HepG2 (cell line): ENCODE results near the gene PEMT. TPM values are rescaled to one million over a fixed set of nuclear protein-coding genes. Genes with fewer than 3 reads are reported as not detected.
A peak's percentile ranks its signal among the peaks of the same experiment; 100 is the strongest.

Experiments used
- ATAC-seq: fragments of 200-7000 bp; cut with Tn5 transposase; 3 replicates; pipeline ENCODE4 v1.9.1; 2020; ENCODE audit warnings: mild to moderate bottlenecking, moderate library complexity
- BruUV-seq: library from RNA; stranded (reverse); fragments of 400-500 nt; replicated peaks from 2 replicates; lab custom pipeline; 2021; lab: Mats Ljungman, UMichigan
- CTCF ChIA-PET: fragments of 300-600 bp; formaldehyde crosslinking; extraction: SDS; loops from one replicate; lab custom pipeline; 2021; ENCODE audit warnings: low total read pairs, inconsistent platforms, low intra/inter-chr PET ratio; lab: Yijun Ruan, JAX
- POLR2A ChIA-PET: fragments of 350-600 bp; sonication (Branson Sonifier 250); formaldehyde crosslinking; loops from one replicate; lab custom pipeline; 2020; ENCODE audit warnings: antibody characterized with exemption, inconsistent platforms; lab: Yijun Ruan, JAX
- DNase-seq: peaks from one replicate; pipeline ENCODE4 v3.0.0-alpha.2; 2015; ENCODE audit warnings: low spot score
- FAIRE-seq: peaks from 3 replicates; lab custom pipeline; 2011; peaks lifted over from hg19 to GRCh38; lab: Jason Lieb, UNC
- H2AFZ ChIP-seq: one replicate; pipeline ENCODE4 v1.6.1; 2011; ENCODE audit warnings: low read length, inconsistent platforms
- H3K27ac ChIP-seq: fragments of 300-600 bp; 3 replicates; pipeline ENCODE4 v1.8.0; 2011; ENCODE audit warnings: mixed run types, mild to moderate bottlenecking, mixed read lengths, low read length, inconsistent platforms; ENCODE audit not compliant: insufficient read depth; ENCODE audit errors: extremely low read length
- H3K27me3 ChIP-seq, 2 experiments: fragments of 200-600 bp in 1 of 2; 2 replicates in 1 of 2; 3 replicates in 1 of 2; pipeline versions ENCODE4 v1.6.0 to v1.8.0; 2011; ENCODE audit warnings: low read length in 2 of 2, mild to moderate bottlenecking in 2 of 2, moderate library complexity in 2 of 2, inconsistent platforms in 1 of 2; ENCODE audit not compliant: insufficient read depth in 2 of 2, control insufficient read depth in 1 of 2
- H3K36me3 ChIP-seq, 2 experiments: fragments of 200-600 bp in 1 of 2; replicated peaks in 1 of 2; 2 replicates in 1 of 2; 3 replicates in 1 of 2; pipeline versions ENCODE4 v1.5.1 to v1.8.0; 2011; ENCODE audit warnings: low read length in 2 of 2, inconsistent platforms in 1 of 2; ENCODE audit not compliant: insufficient read depth in 2 of 2, control insufficient read depth in 1 of 2
- H3K4me1 ChIP-seq: 2 replicates; pipeline ENCODE4 v1.5.1; 2012; ENCODE audit warnings: low read length, inconsistent platforms; ENCODE audit not compliant: insufficient read depth
- H3K4me2 ChIP-seq: 2 replicates; pipeline ENCODE4 v1.6.0; 2011; ENCODE audit warnings: low read depth, low read length, inconsistent platforms
- H3K4me3 ChIP-seq, 3 experiments: fragments of 200-600 bp in 1 of 3; sonication (generic), shearing (Covaris generic) in 1 of 3; replicated peaks in 1 of 3; 2 replicates each; pipeline ENCODE4 v1.5.1; 2011 to 2016; ENCODE audit warnings: low read length in 3 of 3, inconsistent platforms in 2 of 3, low read depth in 2 of 3, mild to moderate bottlenecking in 2 of 3, control low read depth in 1 of 3, mixed read lengths in 1 of 3; ENCODE audit not compliant: insufficient read depth in 1 of 3
- H3K79me2 ChIP-seq: one replicate; pipeline ENCODE4 v1.6.1; 2011; ENCODE audit warnings: low read length, inconsistent platforms; ENCODE audit not compliant: insufficient read depth
- H3K9ac ChIP-seq: 2 replicates; pipeline ENCODE4 v1.6.0; 2011; ENCODE audit warnings: mild to moderate bottlenecking, low read depth, low read length, inconsistent platforms; ENCODE audit not compliant: insufficient read depth
- H3K9me3 ChIP-seq: 2 replicates; pipeline ENCODE4 v1.5.1; 2012; ENCODE audit warnings: mild to moderate bottlenecking, low read length
- H4K20me1 ChIP-seq: 2 replicates; pipeline ENCODE4 v1.6.0; 2011; ENCODE audit warnings: inconsistent platforms, mild to moderate bottlenecking, low read length, moderate library complexity; ENCODE audit not compliant: insufficient read depth
- BCL6 ChIP-seq: IDR thresholded peaks from 2 replicates; pipeline ENCODE4 v1.6.1; 2016; ENCODE audit warnings: missing genetic modification reagents, missing compliant biosample characterization
- HDAC6 ChIP-seq: fragments of 200-600 bp; sonication (generic); IDR thresholded peaks from 2 replicates; pipeline ENCODE4 v1.7.0; 2017; ENCODE audit warnings: mild to moderate bottlenecking, antibody characterized with exemption, low read length, low read depth
- NCOA5 ChIP-seq: sonication (generic); formaldehyde crosslinking; IDR thresholded peaks from 2 replicates; pipeline ENCODE4 v1.4.0; 2020; ENCODE audit warnings: missing genetic modification reagents
- PAXIP1 ChIP-seq: sonication (generic); formaldehyde crosslinking; conservative IDR thresholded peaks from 2 replicates; pipeline ENCODE4 v1.4.0; 2020; ENCODE audit warnings: mild to moderate bottlenecking, missing genetic modification reagents, moderate library complexity
- TBX3 ChIP-seq: fragments of 450-650 bp; IDR thresholded peaks from 2 replicates; pipeline ENCODE4 v1.6.1; 2017; ENCODE audit warnings: antibody characterized with exemption, mild to moderate bottlenecking, inconsistent platforms, borderline replicate concordance
- TCF7 ChIP-seq: sonication (generic); IDR thresholded peaks from 2 replicates; pipeline ENCODE4 v1.6.1; 2016; ENCODE audit warnings: antibody characterized with exemption, low read depth
- TRAFD1 ChIP-seq: sonication (generic); formaldehyde crosslinking; IDR thresholded peaks from 2 replicates; pipeline ENCODE4 v1.5.1; 2020; ENCODE audit warnings: missing genetic modification reagents, mild to moderate bottlenecking, borderline replicate concordance
- UBTF ChIP-seq: sonication (generic); formaldehyde crosslinking; IDR thresholded peaks from 2 replicates; pipeline ENCODE4 v1.4.0; 2020; ENCODE audit warnings: mild to moderate bottlenecking, missing genetic modification reagents
- ZNF576 ChIP-seq: sonication (generic); formaldehyde crosslinking; IDR thresholded peaks from 2 replicates; pipeline ENCODE4 v1.4.0; 2020; ENCODE audit warnings: mild to moderate bottlenecking, missing genetic modification reagents
- ZNF629 ChIP-seq: sonication (generic); formaldehyde crosslinking; conservative IDR thresholded peaks from 2 replicates; pipeline ENCODE4 v1.5.0; 2020; ENCODE audit warnings: missing genetic modification reagents
- ZNF841 ChIP-seq: sonication (generic); formaldehyde crosslinking; IDR thresholded peaks from 2 replicates; pipeline ENCODE4 v1.8.1; 2023; ENCODE audit warnings: missing genetic modification reagents, borderline replicate concordance
- WGBS: methylation state at CpG from one replicate; pipeline ENCODE4 v1.1.6; 2017; ENCODE audit warnings: low lambda C conversion rate; 5-methylcytosine and 5-hydroxymethylcytosine counted together
- in situ Hi-C: cut with HindIII; loops from 2 replicates; pipeline ENCODE4 v1.10.0; 2017; ENCODE audit warnings: low pct_unique_long_range_greater_than_20kb; ENCODE audit not compliant: extremely low pct_ligation_motif_present
- intact Hi-C: fragments of 100-400 bp; cut with micrococcal nuclease; formaldehyde crosslinking; loops from one replicate; pipeline ENCODE4 v1.10.0; 2022; ENCODE audit not compliant: unreplicated experiment
- polyA plus RNA-seq, 8 experiments: library from polyadenylated mRNA; depleted of rRNA in 3 of 8; stranded (reverse) in 7 of 8; unstranded in 1 of 8; fragments of >200 nt; fragmentation: Illumina TruSeq in 4 of 8; extraction: Trizol in 4 of 8; gene quantifications; 2 replicates each; pipeline versions ENCODE4 v1.2.1 to v1.2.3, GENCODE V29; 2011 to 2016; ENCODE audit warnings: low read depth in 4 of 8, missing spikeins in 1 of 8, mixed read lengths in 1 of 8; ENCODE audit not compliant: insufficient read depth in 1 of 8
- total RNA-seq, 5 experiments: library from RNA; depleted of rRNA; stranded (reverse); fragments of >200 nt; fragmentation: Illumina TruSeq; extraction: Trizol; gene quantifications; 2 replicates each; pipeline ENCODE4 v1.2.3, GENCODE V29; 2016; ENCODE audit warnings: low read depth in 1 of 5

The PEMT gene
- total and polyA plus RNA-seq, 2 of the 13 experiments (the other 11 are each of a cell fraction or from before 2014, with no cell fraction given), result 31.7 to 43.6 TPM

GRCh38 chr17:17605083-17605728 lies 13.7 kb upstream of the PEMT start (continued):
- TF ChIP-seq PAXIP1 (CRISPR knock-in tag), result no peak
- no peak for TF ChIP-seq ZNF841 (CRISPR knock-in tag)
- TF ChIP-seq BCL6, result peak; percentile 42; the same call in 1 of the 2 replicates
- no peak for TF ChIP-seq NCOA5 (CRISPR knock-in tag)
- no peak for TF ChIP-seq TBX3

- Histone ChIP-seq H3K27me3 (0 out of 5 replicates have a peak, but pooled peaks cover 0 to 1% of the 10 kb centered on the region in 2 experiments), H3K79me2 (no peaks in the 10 kb centered on the region), H2AFZ (no peak overlapping the region), H3K36me3 (no peaks in the 10 kb centered on the region)
- in situ Hi-C loops, result no loop called here
- no TSS peak for BruUV-seq
- no peak for FAIRE-seq
- no peak for DNase-seq
- POLR2A ChIA-PET, result interaction anchor here (0.5 kb wide), 1 partner anchor 419 kb away, joined by 4 read pairs; no protein-coding TSS in a partner anchor
- TF ChIP-seq TRAFD1 (CRISPR knock-in tag) (no peak), UBTF (CRISPR knock-in tag) (no peak), ZNF576 (CRISPR knock-in tag) (no peak), TCF7 (no peak), HDAC6 (no peak), ZNF629 (CRISPR knock-in tag) (0 out of 2 replicates have a peak, but pooled peaks have one; percentile 43)
- TF ChIP-seq, all 625 proteins: peak for 1
- intact Hi-C loops, result no loop called here
- no peak overlapping the region for H3K9ac ChIP-seq
- no peak overlapping the region for H3K4me3 ChIP-seq
- H3K27ac ChIP-seq, result no peak overlapping the region
- ATAC-seq, result no peak
- peak overlapping the region; percentile 53 for H3K4me2 ChIP-seq
- H4K20me1 ChIP-seq, result no peaks in the 10 kb centered on the region
- WGBS, result 100% methylated on average over 1 of the region's 1 CpG
- no peaks in the 10 kb centered on the region for H3K9me3 ChIP-seq
- CTCF ChIA-PET, result no interaction called here
- H3K4me1 ChIP-seq, result peaks cover 37% of the 10 kb centered on the region
Measured at GRCh38 chr17:17603895-17604225, 12.4 kb upstream of the PEMT start.
